ENCODE results near the gene NFIB. TPM values are rescaled to one million over a fixed set of nuclear protein-coding genes. Genes with fewer than 3 reads are reported as not detected.

Gene NFIB
- total RNA-seq, 1 donor from 2014 or later = 99.4 TPM

- ATAC-seq (no peak), DNase-seq (no peak)
- no peak overlapping the region for H3K27ac ChIP-seq
- TF ChIP-seq CTCF (IDR thresholded peaks at IDR 0.05) = no peak
- H3K36me3 ChIP-seq = no peaks in the 10 kb centered on the region
- H3K4me3 ChIP-seq = no peak overlapping the region
- intact Hi-C loops (cut with DNase I) = no loop called here
- H3K9me3 ChIP-seq = no peaks in the 10 kb centered on the region
- H3K4me1 ChIP-seq = no peaks in the 10 kb centered on the region
- H3K27me3 ChIP-seq = no peaks in the 10 kb centered on the region
Observed at GRCh38 chr9:14077672-14078071, 236.3 kb downstream of the NFIB start.

- Histone ChIP-seq H3K36me3 (no peaks in the 10 kb centered on the region), H3K27me3 (no peaks in the 10 kb centered on the region), H3K27ac (no peak overlapping the region), H3K9me3 (no peaks in the 10 kb centered on the region), H3K4me1 (no peaks in the 10 kb centered on the region), H3K4me3 (no peak overlapping the region)
- ATAC-seq (no peak), DNase-seq (no peak)
- TF ChIP-seq CTCF (IDR thresholded peaks at IDR 0.05) = no peak
- intact Hi-C loops (cut with DNase I) = no loop called here
Observed at GRCh38 chr9:14075218-14075617, 238.7 kb downstream of the NFIB start.

DNA sequence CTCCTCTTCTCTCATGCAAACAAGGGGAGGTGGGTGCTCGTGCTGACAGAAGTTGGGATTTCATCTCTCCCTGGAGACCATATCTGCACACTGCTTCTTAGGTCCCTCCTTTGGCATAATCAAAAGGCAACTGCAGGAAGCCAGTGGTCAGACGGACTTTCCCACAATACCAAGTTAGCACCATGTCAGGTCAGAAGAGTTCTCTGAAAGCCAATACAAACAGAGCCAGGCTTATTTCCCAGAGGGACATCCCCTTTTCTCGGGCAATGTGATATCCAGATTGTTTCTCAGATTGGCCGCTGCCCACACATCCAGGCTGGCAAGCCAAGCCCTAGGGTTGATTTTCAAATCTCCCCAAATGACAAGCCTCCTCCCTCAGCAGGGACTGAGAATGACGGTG is 241.1 kb downstream of the NFIB start:
- Histone ChIP-seq H3K9me3 (no peaks in the 10 kb centered on the region), H3K36me3 (no peaks in the 10 kb centered on the region), H3K4me1 (no peaks in the 10 kb centered on the region), H3K27me3 (no peaks in the 10 kb centered on the region), H3K4me3 (no peak overlapping the region), H3K27ac (no peak overlapping the region)
- DNase-seq (no peak), ATAC-seq (no peak)
- no peak for TF ChIP-seq CTCF (IDR thresholded peaks at IDR 0.05)
- intact Hi-C loops (cut with DNase I) = no loop called here

DNA sequence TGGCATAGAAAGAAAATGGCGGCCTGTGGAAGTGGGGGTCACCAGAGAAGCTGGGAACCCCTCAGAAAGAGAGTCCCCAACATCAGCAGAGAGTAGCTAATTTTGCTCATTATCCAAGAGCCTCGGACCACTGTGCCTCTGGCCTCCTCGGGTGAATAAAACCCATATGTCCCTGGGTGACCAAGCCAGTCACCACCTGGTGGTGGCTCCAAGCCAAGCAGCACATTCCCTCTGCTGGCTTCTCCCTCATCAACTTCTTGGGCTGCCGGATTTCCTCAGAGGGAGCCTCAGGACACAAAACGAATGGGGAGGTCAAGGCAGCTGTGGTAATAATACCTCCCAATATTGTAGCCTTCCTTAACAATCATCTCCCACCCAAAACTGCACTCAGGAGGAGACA is 242.5 kb downstream of the NFIB start:
- Histone ChIP-seq H3K27ac (no peak overlapping the region), H3K36me3 (no peaks in the 10 kb centered on the region), H3K27me3 (no peaks in the 10 kb centered on the region), H3K4me3 (no peak overlapping the region), H3K9me3 (no peaks in the 10 kb centered on the region), H3K4me1 (no peaks in the 10 kb centered on the region)
- ATAC-seq (no peak), DNase-seq (no peak)
- intact Hi-C loops (cut with DNase I) = no loop called here
- no peak for TF ChIP-seq CTCF (IDR thresholded peaks at IDR 0.05)

- no peak for TF ChIP-seq CTCF (IDR thresholded peaks at IDR 0.05)
Observed at GRCh38 chr9:14068690-14069089, 245.3 kb downstream of the NFIB start.

GRCh38 chr9:14066831-14067230 is 247.1 kb downstream of the NFIB start:
- intact Hi-C loops (cut with DNase I) = no loop called here
- ATAC-seq = no peak
- Histone ChIP-seq H3K9me3 (no peaks in the 10 kb centered on the region), H3K4me3 (no peak overlapping the region), H3K27ac (no peak overlapping the region), H3K4me1 (no peaks in the 10 kb centered on the region), H3K36me3 (no peaks in the 10 kb centered on the region), H3K27me3 (no peaks in the 10 kb centered on the region)
- DNase-seq = no peak
- no peak for TF ChIP-seq CTCF (IDR thresholded peaks at IDR 0.05)

More at GRCh38 chr9:14068690-14069089, 245.3 kb downstream of the NFIB start:
- no peak overlapping the region for H3K4me3 ChIP-seq
- H3K27ac ChIP-seq = no peak overlapping the region
- H3K36me3 ChIP-seq = no peaks in the 10 kb centered on the region
- DNase-seq (no peak), ATAC-seq (no peak)
- intact Hi-C loops (cut with DNase I) = no loop called here
- H3K27me3 ChIP-seq = no peaks in the 10 kb centered on the region
- H3K9me3 ChIP-seq = no peaks in the 10 kb centered on the region
- H3K4me1 ChIP-seq = no peaks in the 10 kb centered on the region
